NCI-H1417 (cell line): ENCODE measurements around the gene DLEU7.
A peak's percentile ranks its signal among the peaks of the same experiment; 100 is the strongest.

ENCODE experiments used
- DNase-seq, 3 experiments: peaks; one replicate each; lab custom pipeline; 2025; lab: John Stamatoyannopoulos, UW

The DLEU7 gene

DNA sequence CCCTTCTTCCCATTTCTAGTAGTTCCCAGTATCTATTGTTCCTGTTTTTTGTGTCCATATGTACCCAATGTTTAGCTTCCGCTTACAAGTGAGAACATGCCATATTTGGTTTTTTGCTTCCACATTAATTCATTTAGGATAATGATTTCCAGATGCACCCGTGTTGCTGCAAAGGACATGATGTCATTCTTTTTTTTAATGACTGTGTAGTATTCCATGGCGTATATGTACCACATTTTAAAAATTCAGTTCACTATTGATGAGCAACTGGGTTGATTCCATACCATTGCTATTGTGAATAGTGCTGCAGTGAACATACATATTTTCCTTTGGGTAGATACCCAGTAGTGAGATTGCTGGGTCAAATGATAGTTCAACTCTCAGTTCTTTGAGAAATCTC lies 50.5 kb downstream of the DLEU7 start:
- DNase-seq, result no peak

DNA sequence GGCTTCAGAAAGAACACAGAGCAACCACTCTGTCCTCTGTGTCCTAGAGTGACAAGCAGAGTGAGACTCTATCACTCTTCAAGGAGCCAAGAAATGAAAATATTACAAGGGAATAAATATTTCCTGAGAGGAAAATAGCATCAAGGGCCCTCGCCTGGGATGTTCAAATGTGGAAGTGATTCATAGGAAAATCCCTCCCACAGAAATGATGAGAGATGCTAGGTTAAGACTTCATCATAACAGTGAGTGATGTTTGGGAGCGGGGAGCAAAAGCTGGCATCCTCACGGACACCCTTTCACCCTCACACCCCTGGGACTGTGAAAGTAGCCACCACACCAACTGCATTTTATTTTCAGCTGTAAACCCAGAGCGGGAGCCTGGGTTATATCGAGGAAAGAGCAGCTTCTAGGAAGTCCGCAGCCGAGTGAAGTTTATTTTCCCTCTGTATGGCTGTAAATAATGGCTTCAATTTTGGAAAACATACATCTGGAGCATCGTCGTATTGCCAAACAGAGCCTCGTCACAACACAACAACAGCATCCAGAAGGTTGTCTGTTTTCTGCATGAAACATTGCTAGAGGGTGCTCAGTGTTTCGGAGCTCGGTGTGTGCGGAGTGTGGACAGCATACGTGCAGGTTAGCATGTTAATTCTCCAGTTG lies 54.8 kb downstream of the DLEU7 start:
- DNase-seq, result no peak

DNA sequence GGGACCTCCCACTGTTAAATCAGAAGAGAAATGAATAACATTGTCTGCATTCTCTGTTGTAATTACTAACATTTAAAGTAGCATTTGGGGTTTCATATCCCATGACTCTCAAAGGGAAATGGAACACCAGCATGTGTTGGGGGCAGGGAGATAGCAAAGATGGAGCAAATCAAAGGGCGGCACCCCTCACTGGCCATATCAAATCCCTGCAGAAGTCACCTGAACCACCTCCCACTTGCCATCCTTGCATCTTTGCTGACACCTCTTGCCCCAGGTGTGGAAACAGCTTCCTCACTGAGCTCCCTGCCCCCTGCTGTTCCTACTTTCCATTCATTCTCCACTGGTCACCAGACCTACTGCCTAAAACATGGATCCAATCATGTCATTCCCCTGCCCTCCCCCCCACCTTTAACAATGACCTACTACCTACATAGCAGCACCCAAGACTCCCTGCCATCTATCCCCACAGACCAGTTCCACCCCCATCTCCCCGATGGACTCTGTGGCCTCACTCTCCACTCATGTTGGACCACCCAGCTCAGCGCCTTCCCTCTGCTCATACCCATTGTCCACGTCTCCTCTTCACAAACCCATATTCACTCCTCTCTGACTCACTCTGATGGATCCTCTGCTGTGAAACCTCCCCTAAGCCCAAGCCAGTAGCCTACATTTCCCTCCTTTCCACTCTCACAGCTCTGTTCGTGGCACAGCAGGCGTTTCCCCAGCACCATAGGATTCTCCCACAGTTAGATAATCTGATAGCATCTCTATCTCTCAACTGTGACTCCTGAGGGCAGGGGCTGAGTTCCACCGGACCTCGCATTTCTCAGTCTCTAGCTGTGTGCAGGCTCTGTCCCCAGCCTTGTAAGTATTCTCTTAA lies 55.9 kb downstream of the DLEU7 start:
- DNase-seq, result no peak

DNA sequence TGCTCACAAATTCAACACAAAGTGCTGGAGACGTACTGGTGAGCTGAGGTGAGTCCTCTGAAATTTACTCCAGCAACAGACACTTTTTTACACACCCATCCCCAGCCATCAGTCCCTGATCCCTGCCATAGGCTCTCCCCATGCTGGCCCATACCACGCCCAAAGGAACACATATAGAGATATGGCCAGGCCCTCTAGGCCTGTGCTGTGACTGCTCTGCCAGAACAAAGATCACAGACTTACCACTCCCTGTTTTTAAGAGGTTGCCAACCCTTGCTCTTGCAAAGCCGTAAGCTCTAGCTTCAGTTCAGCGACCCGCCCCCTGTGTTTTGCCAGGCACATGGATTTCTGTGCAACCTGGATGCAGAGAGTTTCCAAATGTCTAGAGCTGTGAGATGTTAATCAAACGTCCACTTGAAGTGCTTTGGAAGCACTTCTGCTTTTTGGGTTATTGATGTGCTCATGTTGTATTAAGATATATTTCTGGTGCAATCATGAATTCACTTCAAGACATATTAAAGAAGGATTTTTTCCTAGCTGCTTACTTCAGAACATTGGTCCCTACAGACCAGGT lies 59.7 kb downstream of the DLEU7 start:
- DNase-seq, result peak in 1 of 3 experiments; percentile 19

DNA sequence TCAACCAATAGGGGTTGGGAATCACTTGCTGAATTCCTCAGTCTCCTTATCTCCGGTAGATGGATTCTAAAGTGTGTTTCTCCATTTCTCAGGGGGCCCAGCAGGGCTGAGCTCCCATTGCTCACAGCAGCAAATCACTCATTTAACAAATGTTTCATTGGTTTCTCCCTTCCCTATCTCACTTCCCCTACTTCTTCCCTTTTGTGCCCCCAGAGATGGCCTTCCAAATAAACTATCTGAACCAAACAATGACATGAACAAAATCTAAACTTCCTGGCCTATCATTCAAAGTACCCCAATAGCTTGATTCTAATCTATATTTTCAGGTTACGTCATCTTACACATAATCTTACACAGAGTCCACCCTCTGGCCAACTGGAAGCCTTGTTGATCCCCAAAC lies 60.4 kb downstream of the DLEU7 start:
- no peak for DNase-seq

DNA sequence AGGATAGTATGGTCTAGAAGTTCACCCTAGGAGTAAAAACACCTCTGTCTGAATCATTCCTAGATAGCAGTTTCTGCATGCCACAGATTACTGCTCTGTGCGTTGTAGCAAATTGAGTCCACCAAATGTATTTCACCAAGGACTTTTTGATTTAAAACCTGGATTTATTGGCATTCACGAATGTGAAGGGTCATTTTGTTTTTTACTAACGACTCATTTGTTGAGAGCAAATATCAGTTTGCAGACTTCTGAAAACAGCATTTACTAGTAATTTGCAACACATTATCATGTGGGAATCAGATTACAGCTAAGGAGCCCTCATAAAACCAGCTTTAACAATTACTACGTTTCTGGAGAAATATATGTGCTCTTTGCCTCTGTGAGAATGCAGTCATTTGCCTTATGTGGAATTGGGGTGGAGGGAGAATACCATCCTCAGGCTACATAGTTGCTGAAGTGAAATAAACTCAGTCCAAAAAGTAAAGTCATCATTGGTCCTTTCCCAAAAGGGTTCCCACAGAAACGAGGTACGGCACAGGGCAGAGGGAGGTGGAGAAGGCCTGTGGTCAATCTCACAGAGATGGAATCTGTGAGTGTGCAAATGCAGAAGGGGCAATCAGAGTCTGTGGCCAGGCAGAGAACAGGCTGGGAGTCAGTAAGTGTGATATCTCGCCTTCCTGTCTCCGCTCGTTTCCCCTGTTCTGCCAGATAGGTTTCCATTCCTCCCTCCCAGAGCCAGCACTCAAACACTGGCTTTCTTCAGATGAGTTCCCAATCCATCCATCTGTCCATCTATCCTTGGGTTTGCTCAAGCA lies 63.1 kb downstream of the DLEU7 start:
- DNase-seq, result no peak

DNA sequence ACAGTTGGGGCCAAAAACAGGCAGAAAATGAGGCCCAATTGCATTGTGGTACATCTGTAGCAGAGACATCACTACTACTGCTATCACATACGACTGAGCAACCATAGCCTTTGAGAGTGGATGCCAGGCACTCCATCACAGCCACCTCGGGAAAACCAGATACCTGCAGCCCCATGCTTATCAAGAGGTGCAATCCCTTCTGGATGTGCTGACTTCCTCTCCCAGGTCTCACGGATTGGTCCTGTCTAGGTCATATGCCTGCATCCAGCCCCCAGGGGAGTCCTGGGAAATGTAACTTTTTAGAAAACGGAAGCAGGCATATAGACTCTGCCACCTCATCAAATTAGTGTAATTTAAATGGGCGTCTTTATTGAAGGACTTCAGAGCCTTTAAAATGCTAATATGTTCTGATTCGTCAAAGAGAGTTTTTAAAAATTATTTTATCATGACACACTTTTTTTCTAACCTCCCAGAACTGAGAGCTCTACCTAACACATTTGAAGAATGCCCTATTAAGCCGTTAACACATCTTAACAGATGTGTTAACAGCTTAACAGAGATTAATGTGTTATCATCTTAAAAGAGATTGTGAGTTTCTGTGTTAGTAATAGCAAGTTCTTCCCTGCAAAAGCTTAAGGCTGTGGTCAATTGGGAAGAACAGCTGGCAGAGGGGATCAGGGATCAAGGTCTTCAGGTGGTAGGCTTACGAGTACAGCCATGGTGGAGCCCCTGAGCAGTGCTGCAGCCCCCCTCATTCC lies 63.9 kb downstream of the DLEU7 start:
- DNase-seq, result no peak
